Hepatocyte (in vitro differentiated cells): Measurements from ENCODE around the gene LRRC4. TPM values are rescaled to one million over a fixed set of nuclear protein-coding genes. Genes with fewer than 3 reads are reported as not detected.
A peak's percentile ranks its signal among the peaks of the same experiment; 100 is the strongest.

Source experiments
- DNase-seq: peaks from one replicate; pipeline ENCODE4 v3.0.0-alpha.2; 2016; ENCODE audit warnings: low spot score
- H2AFZ ChIP-seq: fragments of 200-600 bp; sonication (generic); 2 replicates; pipeline ENCODE4 v1.6.0; 2016; ENCODE audit warnings: antibody characterized with exemption, mild to moderate bottlenecking
- H3K27ac ChIP-seq: fragments of 200-600 bp; sonication (generic); 2 replicates; pipeline ENCODE4 v1.5.1; 2016; ENCODE audit warnings: mild to moderate bottlenecking
- H3K27me3 ChIP-seq: fragments of 200-600 bp; sonication (generic); 2 replicates; pipeline ENCODE4 v1.6.1; 2016
- H3K36me3 ChIP-seq: fragments of 200-600 bp; sonication (generic); replicated peaks from 2 replicates; pipeline ENCODE4 v1.5.1; 2016; ENCODE audit warnings: low read depth; ENCODE audit not compliant: insufficient read depth
- H3K4me1 ChIP-seq: fragments of 200-600 bp; sonication (generic); 2 replicates; pipeline ENCODE4 v1.5.1; 2016; ENCODE audit warnings: mild to moderate bottlenecking, moderate library complexity; ENCODE audit not compliant: insufficient read depth
- H3K4me2 ChIP-seq: fragments of 200-600 bp; sonication (generic); 2 replicates; pipeline ENCODE4 v1.6.0; 2016
- H3K4me3 ChIP-seq: fragments of 200-600 bp; sonication (generic); 2 replicates; pipeline ENCODE4 v1.5.1; 2016; ENCODE audit warnings: mild to moderate bottlenecking
- H3K79me2 ChIP-seq: fragments of 200-600 bp; sonication (generic); 2 replicates; pipeline ENCODE4 v1.6.0; 2017; ENCODE audit warnings: mild to moderate bottlenecking
- H3K9me2 ChIP-seq: fragments of 200-600 bp; sonication (generic); replicated peaks from 2 replicates; pipeline ENCODE4 v1.6.0; 2017; ENCODE audit warnings: mild to moderate bottlenecking; ENCODE audit not compliant: insufficient read depth
- H3K9me3 ChIP-seq: fragments of 200-600 bp; sonication (generic); 2 replicates; pipeline ENCODE4 v1.5.1; 2016; ENCODE audit warnings: low read depth, mild to moderate bottlenecking
- H4K20me1 ChIP-seq: fragments of 200-600 bp; sonication (generic); 2 replicates; pipeline ENCODE4 v1.6.0; 2016; ENCODE audit warnings: mild to moderate bottlenecking; ENCODE audit not compliant: insufficient read depth, poor library complexity, severe bottlenecking
- CTCF ChIP-seq: fragments of 200-600 bp; sonication (generic); IDR thresholded peaks from 2 replicates; pipeline ENCODE4 v1.5.1; 2016; ENCODE audit warnings: antibody characterized with exemption, mild to moderate bottlenecking; ENCODE audit not compliant: poor library complexity
- EZH2 ChIP-seq: fragments of 200-600 bp; sonication (generic); IDR thresholded peaks from 2 replicates; pipeline ENCODE4 v1.6.1; 2016; ENCODE audit warnings: antibody characterized with exemption, mild to moderate bottlenecking, borderline replicate concordance
- EZH2phosphoT487 ChIP-seq: fragments of 200-600 bp; sonication (generic); IDR thresholded peaks from one replicate; pipeline ENCODE4 v1.6.1; 2018; ENCODE audit warnings: antibody characterized with exemption, mild to moderate bottlenecking, low read depth, moderate library complexity; ENCODE audit not compliant: unreplicated experiment, severe bottlenecking
- WGBS: methylation state at CpG from one replicate; pipeline ENCODE4 v1.1.6; 2016; ENCODE audit warnings: low lambda C conversion rate; ENCODE audit errors: missing lambda C conversion rate; 5-methylcytosine and 5-hydroxymethylcytosine counted together
- polyA plus RNA-seq: library from polyadenylated mRNA; unstranded; fragments of >200 nt; fragmentation: Nextera tagmentation; extraction: Ambion mirVana; gene quantifications from 2 replicates; pipeline ENCODE4 v1.2.1, GENCODE V29; 2016
- total RNA-seq: library from RNA; depleted of rRNA; stranded (reverse); fragments of >200 nt; gene quantifications from 2 replicates; pipeline ENCODE4 v1.2.3, GENCODE V29; 2014

The LRRC4 gene
- total and polyA plus RNA-seq, 2 experiments from 2014 or later: 3.9 to 15.1 TPM

- H3K4me3 ChIP-seq: no peak overlapping the region
- no peak overlapping the region for H3K27ac ChIP-seq
- no peaks in the 10 kb centered on the region for H3K9me3 ChIP-seq
- no peaks in the 10 kb centered on the region for H3K9me2 ChIP-seq
- TF ChIP-seq CTCF (no peak), EZH2 (no peak), EZH2phosphoT487 (no peak)
- no peaks in the 10 kb centered on the region for H3K4me1 ChIP-seq
- peaks cover 23% of the 10 kb centered on the region for H3K79me2 ChIP-seq
- no peak overlapping the region for H3K4me2 ChIP-seq
- H3K27me3 ChIP-seq: no peaks in the 10 kb centered on the region
- DNase-seq: no peak
- peaks cover 6% of the 10 kb centered on the region for H4K20me1 ChIP-seq
- H3K36me3 ChIP-seq: no peaks in the 10 kb centered on the region
- H2AFZ ChIP-seq: no peak overlapping the region
- whole genome bisulfite sequencing: 95% methylated on average over 4 of the region's 4 CpGs
Observed at GRCh38 chr7:128014811-128015210, 16.4 kb downstream of the LRRC4 start.

GRCh38 chr7:128011131-128011661, 20.0 kb downstream of the LRRC4 start:
- peak overlapping the region; percentile 50 for H3K27ac ChIP-seq
- DNase-seq: no peak

GRCh38 chr7:128010391-128011127, 20.7 kb downstream of the LRRC4 start:
- no peak overlapping the region for H2AFZ ChIP-seq
- no peak overlapping the region for H3K4me2 ChIP-seq
- no peaks in the 10 kb centered on the region for H3K9me3 ChIP-seq
- H3K9me2 ChIP-seq: no peaks in the 10 kb centered on the region
- peak overlapping the region; percentile 50 for H3K27ac ChIP-seq
- H3K27me3 ChIP-seq: no peaks in the 10 kb centered on the region
- 85% methylated on average over 7 of the region's 7 CpGs for WGBS
- no peak overlapping the region for H3K4me3 ChIP-seq
- H3K79me2 ChIP-seq: peaks cover 24% of the 10 kb centered on the region
- H3K36me3 ChIP-seq: no peaks in the 10 kb centered on the region
- peaks cover 5% of the 10 kb centered on the region for H3K4me1 ChIP-seq
- no peak for DNase-seq
- no peak for TF ChIP-seq EZH2
- TF ChIP-seq CTCF: peak; percentile 10
- peaks cover 3% of the 10 kb centered on the region for H4K20me1 ChIP-seq

More at GRCh38 chr7:128011131-128011661, 20.0 kb downstream of the LRRC4 start:
- Histone ChIP-seq H2AFZ (no peak overlapping the region), H3K9me2 (no peaks in the 10 kb centered on the region), H3K4me2 (no peak overlapping the region), H3K27me3 (no peaks in the 10 kb centered on the region), H4K20me1 (peaks cover 3% of the 10 kb centered on the region), H3K9me3 (no peaks in the 10 kb centered on the region), H3K36me3 (no peaks in the 10 kb centered on the region), H3K4me1 (no peaks in the 10 kb centered on the region), H3K4me3 (no peak overlapping the region), H3K79me2 (peaks cover 24% of the 10 kb centered on the region)
- 56% methylated on average over 2 of the region's 2 CpGs for WGBS
- TF ChIP-seq EZH2 (no peak), CTCF (no peak), EZH2phosphoT487 (no peak)
